Endodermal cell (in vitro differentiated cells): ENCODE data around the gene GPR4. TPM values are rescaled to one million over a fixed set of nuclear protein-coding genes. Genes with fewer than 3 reads are reported as not detected.

Experiments used
- DNase-seq: peaks from one replicate; pipeline ENCODE4 v3.0.0-alpha.2; 2017
- H3K27ac ChIP-seq: 2 replicates; pipeline ENCODE4 v1.5.1; 2013; ENCODE audit warnings: mild to moderate bottlenecking, low read depth, low read length, moderate library complexity
- H3K27me3 ChIP-seq: 2 replicates; pipeline ENCODE4 v1.6.1; 2013; ENCODE audit warnings: mild to moderate bottlenecking, low read length, moderate library complexity; ENCODE audit not compliant: insufficient read depth, control insufficient read depth, poor library complexity, severe bottlenecking
- H3K36me3 ChIP-seq: 2 replicates; pipeline ENCODE4 v1.7.0; 2013; ENCODE audit warnings: mild to moderate bottlenecking, low read length, moderate library complexity; ENCODE audit not compliant: control insufficient read depth, insufficient read depth
- H3K4me1 ChIP-seq: one replicate; pipeline ENCODE4 v1.7.0; 2013; ENCODE audit warnings: low read length; ENCODE audit not compliant: control insufficient read depth, insufficient read depth
- H3K4me3 ChIP-seq: 2 replicates; pipeline ENCODE4 v1.5.1; 2013; ENCODE audit warnings: mild to moderate bottlenecking, low read length, moderate library complexity
- H3K9ac ChIP-seq: 2 replicates; pipeline ENCODE4 v1.6.1; 2013; ENCODE audit warnings: mild to moderate bottlenecking, low read length, moderate library complexity; ENCODE audit not compliant: poor library complexity, severe bottlenecking; ENCODE audit errors: extremely low read depth
- H3K9me3 ChIP-seq: 2 replicates; pipeline ENCODE4 v1.6.1; 2013; ENCODE audit warnings: mild to moderate bottlenecking, low read length, moderate library complexity; ENCODE audit not compliant: control insufficient read depth
- H3K27ac Mint-ChIP-seq: 2 replicates; pipeline ENCODE4 v1.8.0; 2020; ENCODE audit warnings: mixed read lengths
- H3K27me3 Mint-ChIP-seq: 2 replicates; pipeline ENCODE4 v1.8.0; 2021; ENCODE audit warnings: mild to moderate bottlenecking, mixed read lengths; ENCODE audit not compliant: insufficient read depth
- H3K36me3 Mint-ChIP-seq: 2 replicates; pipeline ENCODE4 v1.8.0; 2020; ENCODE audit warnings: low read depth, mixed read lengths
- H3K4me1 Mint-ChIP-seq: 2 replicates; pipeline ENCODE4 v1.8.0; 2020; ENCODE audit warnings: mixed read lengths
- H3K4me3 Mint-ChIP-seq: 2 replicates; pipeline ENCODE4 v1.8.0; 2020; ENCODE audit warnings: mild to moderate bottlenecking, moderate library complexity, mixed read lengths
- H3K9me3 Mint-ChIP-seq: 2 replicates; pipeline ENCODE4 v1.8.0; 2020; ENCODE audit warnings: mild to moderate bottlenecking, mixed read lengths
- CTCF ChIP-seq: fragments of 200-600 bp; sonication (generic); conservative IDR thresholded peaks from 2 replicates; pipeline ENCODE4 v1.5.0; 2021; ENCODE audit warnings: antibody characterized with exemption, mild to moderate bottlenecking
- WGBS, 2 experiments: methylation state at CpG; one replicate each; pipeline versions ENCODE4 v1.1.5 to v1.1.7; 2013; ENCODE audit warnings: missing lambda C conversion rate in 2 of 2, mixed read lengths in 1 of 2; ENCODE audit not compliant: insufficient coverage in 1 of 2, insufficient read length in 1 of 2; 5-methylcytosine and 5-hydroxymethylcytosine counted together
- total RNA-seq, 2 donors: library from RNA; stranded (reverse); fragmentation: NEBNext Ultra II Directional in 1 of 2; extraction: Animal tissue kit (Norgen Biotek cat#: 25700) in 1 of 2; gene quantifications; 2 replicates in 1 of 2; 3 replicates in 1 of 2; pipeline ENCODE4 v1.2.1, GENCODE V29; 2021

The GPR4 gene
- total RNA-seq, 2 donors from 2014 or later: not detected

GRCh38 chr19:45571457-45572220 lies 30.4 kb downstream of the GPR4 start:
- Mint-ChIP-seq H3K36me3 (peaks cover 9% of the 10 kb centered on the region), H3K4me1 (peaks cover 2% of the 10 kb centered on the region), H3K9me3 (no peaks in the 10 kb centered on the region), H3K27me3 (no peaks in the 10 kb centered on the region), H3K27ac (no peak overlapping the region), H3K4me3 (no peak overlapping the region)
- WGBS, 2 experiments: 93 to 94% methylated on average over 4 to 6 of the region's 8 CpGs
- no peak overlapping the region for H3K27ac ChIP-seq
- no peaks in the 10 kb centered on the region for H3K9me3 ChIP-seq
- H3K36me3 ChIP-seq: no peaks in the 10 kb centered on the region
- H3K4me1 ChIP-seq: no peaks in the 10 kb centered on the region
- H3K27me3 ChIP-seq: no peaks in the 10 kb centered on the region
- TF ChIP-seq CTCF: no peak
- no peak overlapping the region for H3K9ac ChIP-seq
- no peak overlapping the region for H3K4me3 ChIP-seq
- no peak for DNase-seq

DNA sequence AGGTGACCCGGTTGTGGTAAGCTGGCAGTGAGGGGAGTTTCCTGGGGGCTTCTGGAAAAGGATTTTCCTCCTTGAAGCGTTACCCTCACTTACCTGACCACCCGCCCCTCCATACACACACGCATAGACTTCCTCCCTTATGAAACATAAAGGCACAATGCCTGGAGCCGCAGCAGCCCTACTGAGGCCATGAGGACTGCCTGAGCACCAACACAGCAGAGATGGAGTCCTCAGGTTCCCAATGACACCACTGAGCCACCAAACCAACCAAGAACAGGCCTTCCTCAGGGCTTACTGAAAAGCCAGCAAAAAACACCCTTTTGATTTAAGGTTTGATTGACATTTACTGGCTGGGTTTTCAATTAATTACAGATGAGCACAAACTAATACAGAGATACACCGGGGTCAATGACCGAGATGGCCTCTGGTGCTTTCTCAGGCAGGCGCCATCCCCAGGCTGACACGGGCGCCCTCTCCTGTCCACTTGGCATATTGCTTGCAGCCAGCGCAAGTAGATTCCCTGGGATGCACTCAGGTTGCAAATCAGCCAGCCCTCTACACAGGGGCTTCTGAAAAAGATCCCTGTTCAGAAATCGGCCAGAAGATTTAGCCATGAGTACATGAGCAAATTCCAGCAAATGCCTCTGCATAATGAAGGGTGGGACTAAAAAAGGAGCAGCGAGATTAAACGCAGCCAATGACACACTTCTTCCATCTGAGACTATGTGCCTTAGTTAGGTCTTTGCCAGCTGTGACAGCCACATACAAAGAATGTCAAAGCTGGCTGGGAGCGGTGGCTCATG lies 32.2 kb downstream of the GPR4 start:
- no peaks in the 10 kb centered on the region for H3K4me1 ChIP-seq
- peak; percentile 95 for TF ChIP-seq CTCF
- H3K27me3 ChIP-seq: no peaks in the 10 kb centered on the region
- H3K27ac ChIP-seq: no peak overlapping the region
- no peak overlapping the region for H3K9ac ChIP-seq
- Mint-ChIP-seq H3K4me1 (no peaks in the 10 kb centered on the region), H3K9me3 (no peaks in the 10 kb centered on the region), H3K27ac (no peak overlapping the region), H3K4me3 (no peak overlapping the region), H3K36me3 (peaks cover 9% of the 10 kb centered on the region), H3K27me3 (no peaks in the 10 kb centered on the region)
- H3K36me3 ChIP-seq: no peaks in the 10 kb centered on the region
- 34 to 57% methylated on average over 9 to 14 of the region's 15 CpGs for WGBS, 2 experiments
- H3K4me3 ChIP-seq: no peak overlapping the region
- DNase-seq: peak; percentile 95
- no peaks in the 10 kb centered on the region for H3K9me3 ChIP-seq

DNA sequence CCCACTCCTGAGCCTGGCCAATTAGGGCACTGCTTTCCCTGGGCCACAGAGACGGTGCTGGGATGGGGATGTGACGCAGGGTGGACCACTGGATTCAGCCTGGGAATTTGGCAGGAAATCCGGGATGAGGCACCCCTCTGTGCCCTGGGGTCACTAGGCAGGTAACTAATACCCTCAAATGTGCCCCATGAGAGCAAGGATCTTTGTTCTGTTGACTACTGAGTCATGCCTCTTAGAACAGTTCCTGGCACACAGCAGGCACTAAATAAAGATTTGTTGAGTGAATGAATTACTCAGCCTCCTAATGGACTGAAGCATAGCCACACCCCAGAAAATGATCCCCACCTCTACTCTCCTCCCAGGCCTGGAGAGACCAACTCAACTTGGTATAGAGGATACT lies 33.3 kb downstream of the GPR4 start:
- Mint-ChIP-seq H3K27ac (no peak overlapping the region), H3K36me3 (peaks cover 7% of the 10 kb centered on the region), H3K27me3 (no peaks in the 10 kb centered on the region), H3K4me3 (no peak overlapping the region), H3K4me1 (peaks cover 6% of the 10 kb centered on the region), H3K9me3 (no peaks in the 10 kb centered on the region)
- H3K27me3 ChIP-seq: no peaks in the 10 kb centered on the region
- H3K27ac ChIP-seq: no peak overlapping the region
- H3K36me3 ChIP-seq: no peaks in the 10 kb centered on the region
- H3K9ac ChIP-seq: no peak overlapping the region
- no peak for TF ChIP-seq CTCF
- H3K4me3 ChIP-seq: no peak overlapping the region
- WGBS, 2 experiments: 84 to 92% methylated on average over 3 of the region's 3 CpGs
- DNase-seq: no peak
- no peaks in the 10 kb centered on the region for H3K9me3 ChIP-seq
- H3K4me1 ChIP-seq: no peaks in the 10 kb centered on the region
